Kasumi-1 (cell line): ENCODE results near the gene KLK13.

Experiments used
- DNase-seq, 2 experiments: peaks; one replicate each; lab custom pipeline; 2025; lab: John Stamatoyannopoulos, UW

KLK13 gene

GRCh38 chr19:51019544-51019925 is 45.4 kb downstream of the KLK13 start, which contains the start of gene KLK10:
Gene KLK10 (minus strand): TSS chr19:51019709. CDS start chr19:51019130, 579 bp downstream.
- no peak for DNase-seq

DNA sequence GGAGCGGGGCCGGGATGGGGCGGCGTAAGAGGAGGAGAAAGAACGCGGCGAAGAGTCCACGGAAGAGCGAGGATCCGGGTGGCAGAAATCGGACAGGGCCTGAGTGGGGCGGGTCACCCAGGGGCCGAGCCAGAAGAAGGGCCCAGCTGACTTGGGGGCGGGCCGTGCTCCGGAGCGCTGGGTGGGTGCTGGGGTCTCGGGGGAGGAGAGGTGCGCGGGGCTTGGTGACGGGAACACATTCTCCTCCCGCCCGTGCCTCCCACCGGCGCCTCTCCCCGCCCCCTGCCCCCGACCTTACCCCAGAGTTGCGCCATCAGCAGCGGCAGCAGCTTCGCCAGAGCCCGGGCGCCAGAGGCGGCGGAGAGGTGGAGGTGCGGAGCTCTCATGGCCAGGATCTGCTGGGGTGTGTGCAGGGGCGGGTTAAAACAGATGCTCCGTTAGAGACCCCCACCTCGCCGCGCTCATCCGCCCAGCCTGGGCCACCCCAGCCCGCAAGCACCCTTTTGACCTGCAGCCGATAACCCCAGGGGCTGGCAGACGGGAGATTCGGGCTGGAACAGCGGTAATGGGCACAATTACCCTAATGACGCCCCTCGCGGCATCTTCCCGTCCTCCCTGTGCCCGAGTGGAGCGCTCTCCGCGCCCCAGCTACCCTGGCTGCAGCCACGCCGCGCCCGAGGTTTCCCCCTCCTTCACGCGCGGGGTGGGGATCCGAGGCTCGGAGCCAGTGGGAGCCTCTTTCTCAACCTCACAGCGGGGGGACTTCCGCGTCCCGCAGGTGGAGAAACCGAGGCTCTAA is 45.9 kb downstream of the KLK13 start:
- DNase-seq: no peak

- DNase-seq: peak; percentile 35 to 43
Measured at GRCh38 chr19:51016798-51017683, 47.9 kb downstream of the KLK13 start.

DNA sequence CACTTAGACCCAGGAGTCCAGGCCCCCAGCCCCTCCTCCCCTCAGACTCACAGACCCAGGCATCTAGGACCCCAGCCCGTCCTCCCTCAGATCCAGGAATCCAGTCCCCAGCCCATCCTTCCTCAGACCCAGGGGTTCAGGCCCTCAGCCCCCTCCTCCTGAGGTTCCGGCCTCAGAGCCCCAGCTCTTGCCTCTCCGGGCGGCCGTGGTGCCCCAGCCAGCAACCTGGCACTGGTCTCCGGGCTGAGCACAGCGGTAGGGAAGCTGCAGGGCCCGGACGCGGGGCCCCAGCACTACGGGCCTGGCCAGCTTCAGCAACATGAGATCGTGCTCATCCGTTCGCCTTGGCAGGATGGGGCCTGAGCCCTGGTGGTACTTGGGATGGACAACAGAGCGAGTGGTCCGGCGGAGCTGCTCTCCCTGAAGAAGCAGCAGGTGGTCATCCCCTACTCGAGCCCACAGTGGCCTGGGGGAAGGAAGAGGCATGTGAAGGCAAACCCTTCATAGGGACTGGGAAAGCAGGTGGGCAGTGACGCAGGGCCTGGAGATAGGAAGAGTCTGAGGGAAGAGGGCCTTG is 49.1 kb downstream of the KLK13 start:
- DNase-seq: no peak

DNA sequence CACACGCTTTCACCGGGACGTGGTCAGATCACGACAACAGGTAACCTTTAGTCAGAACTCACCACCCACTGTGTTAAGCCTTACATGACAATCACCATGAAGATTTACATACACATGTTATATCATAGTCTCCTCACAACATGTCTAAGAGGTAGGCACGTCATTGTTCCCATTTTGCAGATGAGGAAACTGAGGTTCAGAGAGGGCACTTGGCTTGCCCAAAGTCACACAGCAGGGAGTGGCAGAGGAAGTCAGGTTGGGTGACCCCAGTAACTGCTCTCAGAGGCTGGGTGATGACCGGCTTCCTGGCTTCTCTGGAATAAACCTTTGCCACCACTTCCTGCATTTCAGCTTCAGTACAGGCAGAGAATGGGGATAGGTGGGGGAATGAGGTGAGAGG is 50.6 kb downstream of the KLK13 start:
- DNase-seq: no peak

DNA sequence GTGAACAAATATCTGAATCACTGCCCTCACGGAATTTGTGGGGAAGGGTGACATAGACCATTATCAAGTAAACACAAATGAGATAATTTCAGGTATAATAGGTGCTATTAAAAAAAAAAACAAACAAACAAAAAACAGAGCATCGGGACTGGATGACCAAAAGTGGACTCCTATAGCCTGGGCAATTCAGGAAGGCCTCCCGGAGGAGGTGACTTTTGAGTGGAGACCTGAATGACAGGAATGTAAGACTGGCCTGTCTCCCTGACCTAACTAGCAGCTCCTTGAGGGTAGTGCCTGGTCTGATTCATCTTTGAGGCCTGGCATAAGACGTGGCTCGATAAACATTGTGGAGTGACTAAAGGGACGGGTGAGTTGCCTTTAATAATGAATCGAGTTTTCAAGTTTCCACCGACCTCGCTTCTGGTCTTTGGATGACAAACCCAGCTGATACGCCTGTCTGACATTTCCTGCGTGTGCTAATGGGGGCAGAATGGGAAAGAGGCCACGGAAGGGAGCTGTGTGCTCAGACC is 52.2 kb downstream of the KLK13 start:
- no peak for DNase-seq

GRCh38 chr19:51010066-51010795 is 54.7 kb downstream of the KLK13 start:
- DNase-seq: no peak

- no peak for DNase-seq
Measured at GRCh38 chr19:51009061-51009891, 55.6 kb downstream of the KLK13 start.

- no peak for DNase-seq
Measured at GRCh38 chr19:51007488-51007887, 57.4 kb downstream of the KLK13 start.

DNA sequence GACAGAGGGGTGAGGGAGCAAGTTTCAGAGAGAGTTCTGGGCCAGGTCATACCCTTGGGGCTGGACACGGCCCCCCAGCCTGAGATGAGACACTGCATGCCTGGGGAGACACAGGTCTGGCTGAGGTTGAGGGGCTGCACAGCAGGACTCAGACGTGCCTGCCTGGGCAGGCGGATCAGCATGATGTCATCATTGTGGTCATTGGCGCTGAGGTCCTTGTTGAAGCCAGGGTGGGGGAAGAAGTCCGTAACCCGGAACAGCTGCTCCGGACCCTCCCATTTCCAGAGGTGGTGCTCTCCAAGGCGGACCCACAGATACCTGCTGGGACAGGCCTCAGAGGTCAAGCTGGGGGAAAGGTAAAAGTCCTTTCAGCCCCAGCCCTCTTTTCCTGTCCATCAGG is 58.5 kb downstream of the KLK13 start:
- DNase-seq: no peak
